HCT116 (cell line): ENCODE measurements around the gene ETF1. TPM values are rescaled to one million over a fixed set of nuclear protein-coding genes. Genes with fewer than 3 reads are reported as not detected.

Experiments used
- ATAC-seq: fragments of 200-7000 bp; cut with Tn5 transposase; 2 replicates; pipeline ENCODE4 v1.9.1; 2020; ENCODE audit warnings: mild to moderate bottlenecking, moderate library complexity
- BruUV-seq: library from RNA; stranded (reverse); fragments of 400-500 nt; replicated peaks from 2 replicates; lab custom pipeline; 2021; lab: Mats Ljungman, UMichigan
- CTCF ChIA-PET: fragments of 300-600 bp; sonication (Branson Sonifier 250); formaldehyde crosslinking; loops from one replicate; lab custom pipeline; 2021; ENCODE audit warnings: antibody characterized with exemption; lab: Charles Lee
- POLR2A ChIA-PET: fragments of 300-600, 350-600 bp; sonication (Branson Sonifier 250); formaldehyde crosslinking; loops from one replicate; lab custom pipeline; 2021; ENCODE audit warnings: antibody characterized with exemption; lab: Charles Lee
- RAD21 ChIA-PET, 2 experiments: fragments of 300-600 bp; sonication (Branson Sonifier 250); formaldehyde crosslinking; loops; one replicate each; lab custom pipeline; 2023; ENCODE audit warnings: low total read pairs in 2 of 2; ENCODE audit not compliant: uncharacterized antibody in 2 of 2, unreplicated experiment in 2 of 2, low non-redundant PET in 1 of 2; lab: Charles Lee
- DNase-seq: peaks from one replicate; pipeline ENCODE4 v3.0.0-alpha.2; 2010; ENCODE audit warnings: low read depth, low spot score
- H2AFZ ChIP-seq: fragments of 200-600 bp; shearing (Covaris generic), sonication (generic); 2 replicates; pipeline ENCODE4 v1.6.1; 2017; ENCODE audit warnings: low read depth, mixed run types, mixed read lengths, antibody characterized with exemption, low read length; ENCODE audit not compliant: poor library complexity, severe bottlenecking
- H3K27ac ChIP-seq: 2 replicates; pipeline ENCODE4 v1.5.1; 2012; ENCODE audit warnings: low read depth, low read length
- H3K27me3 ChIP-seq: fragments of 200-600 bp; sonication (generic); 2 replicates; pipeline ENCODE4 v1.6.1; 2016; ENCODE audit warnings: mixed run types, low read length, mixed read lengths; ENCODE audit not compliant: insufficient read depth
- H3K36me3 ChIP-seq, 2 experiments: fragments of 200-500 bp in 1 of 2; fragments of 200-600 bp in 1 of 2; sonication (Bioruptor generic) in 1 of 2; sonication (generic) in 1 of 2; 2 replicates each; pipeline versions ENCODE4 v1.5.1 to v1.6.1; 2014 to 2016; ENCODE audit warnings: low read length in 2 of 2, inconsistent platforms in 1 of 2, mixed read lengths in 1 of 2, mixed run types in 1 of 2; ENCODE audit not compliant: insufficient read depth in 2 of 2, control insufficient read depth in 1 of 2
- H3K4me1 ChIP-seq, 2 experiments: fragments of 200-600 bp in 1 of 2; sonication (generic) in 1 of 2; 2 replicates each; pipeline versions ENCODE4 v1.5.1 to v1.6.1; 2012 to 2017; ENCODE audit warnings: low read length in 2 of 2, inconsistent platforms in 1 of 2, mild to moderate bottlenecking in 1 of 2, mixed read lengths in 1 of 2, mixed run types in 1 of 2, moderate library complexity in 1 of 2; ENCODE audit not compliant: insufficient read depth in 2 of 2, control insufficient read depth in 1 of 2
- H3K4me2 ChIP-seq: fragments of 200-600 bp; sonication (generic); 2 replicates; pipeline ENCODE4 v1.6.1; 2017; ENCODE audit warnings: mixed run types, low read length, mixed read lengths
- H3K4me3 ChIP-seq, 2 experiments: fragments of 200-600 bp in 1 of 2; sonication (generic) in 1 of 2; replicated peaks in 1 of 2; 2 replicates each; pipeline ENCODE4 v1.5.1; 2011 to 2016; ENCODE audit warnings: low read length in 2 of 2, control low read depth in 1 of 2, low read depth in 1 of 2, mild to moderate bottlenecking in 1 of 2, mixed read lengths in 1 of 2, mixed run types in 1 of 2
- H3K79me2 ChIP-seq: fragments of 200-600 bp; sonication (generic); 2 replicates; pipeline ENCODE4 v1.6.1; 2017; ENCODE audit warnings: mild to moderate bottlenecking, mixed run types, low read length, moderate library complexity, mixed read lengths; ENCODE audit not compliant: insufficient read depth
- H3K9ac ChIP-seq: fragments of 200-600 bp; sonication (generic); 2 replicates; pipeline ENCODE4 v1.6.1; 2016; ENCODE audit warnings: low read length, mixed read lengths
- H3K9me2 ChIP-seq: fragments of 200-600 bp; sonication (generic), shearing (Covaris generic); 2 replicates; pipeline ENCODE4 v1.6.1; 2017; ENCODE audit warnings: mixed run types, mild to moderate bottlenecking, moderate library complexity; ENCODE audit not compliant: insufficient read depth
- H3K9me3 ChIP-seq, 2 experiments: fragments of 200-500 bp in 1 of 2; fragments of 200-600 bp in 1 of 2; sonication (Bioruptor generic) in 1 of 2; sonication (generic) in 1 of 2; 2 replicates each; pipeline ENCODE4 v1.6.1; 2014 to 2017; ENCODE audit warnings: low read length in 2 of 2, mixed read lengths in 2 of 2, inconsistent platforms in 1 of 2, low read depth in 1 of 2, mild to moderate bottlenecking in 1 of 2, mixed run types in 1 of 2, moderate library complexity in 1 of 2; ENCODE audit not compliant: control insufficient read depth in 1 of 2, insufficient read depth in 1 of 2
- H4K20me1 ChIP-seq: fragments of 200-600 bp; sonication (generic), shearing (Covaris generic); 2 replicates; pipeline ENCODE4 v1.6.1; 2017; ENCODE audit warnings: mixed run types, mild to moderate bottlenecking, moderate library complexity; ENCODE audit not compliant: insufficient read depth
- ATF3 ChIP-seq: IDR thresholded peaks from 2 replicates; pipeline ENCODE4 v1.6.1; 2012
- CBX3 ChIP-seq: IDR thresholded peaks from 2 replicates; pipeline ENCODE4 v1.6.1; 2012; ENCODE audit warnings: low read depth
- CEBPB ChIP-seq: IDR thresholded peaks from 2 replicates; pipeline ENCODE4 v1.6.1; 2012; ENCODE audit warnings: low read depth
- CTCF ChIP-seq, 3 experiments: fragments of 200-600 bp in 1 of 3; sonication (generic) in 1 of 3; IDR thresholded peaks in 2 of 3; conservative IDR thresholded peaks in 1 of 3; 2 replicates each; pipeline ENCODE4 v1.5.1; 2012 to 2017; ENCODE audit warnings: low read depth in 2 of 3, low read length in 2 of 3, antibody characterized with exemption in 1 of 3, borderline replicate concordance in 1 of 3, control low read depth in 1 of 3, mild to moderate bottlenecking in 1 of 3, mixed read lengths in 1 of 3, mixed run types in 1 of 3, moderate library complexity in 1 of 3; ENCODE audit not compliant: insufficient read depth in 1 of 3
- ELF1 ChIP-seq: IDR thresholded peaks from 2 replicates; pipeline ENCODE4 v1.6.1; 2012; ENCODE audit warnings: low read depth, borderline replicate concordance
- EZH2 ChIP-seq: fragments of 200-600 bp; sonication (generic); IDR thresholded peaks from 2 replicates; pipeline ENCODE4 v1.6.1; 2017; ENCODE audit warnings: antibody characterized with exemption, mixed run types
- EZH2phosphoT487 ChIP-seq: fragments of 200-600 bp; IDR thresholded peaks from 2 replicates; pipeline ENCODE4 v1.6.1; 2018; ENCODE audit warnings: antibody characterized with exemption, borderline replicate concordance
- FOSL1 ChIP-seq: IDR thresholded peaks from 2 replicates; pipeline ENCODE4 v1.6.1; 2012; ENCODE audit warnings: low read depth
- POLR2A ChIP-seq: IDR thresholded peaks from 2 replicates; pipeline ENCODE4 v1.7.0; 2011; ENCODE audit warnings: borderline replicate concordance; ENCODE audit not compliant: insufficient read depth, insufficient read length; ENCODE audit errors: extremely low read depth
- POLR2AphosphoS5 ChIP-seq: IDR thresholded peaks from 2 replicates; pipeline ENCODE4 v1.6.1; 2011; ENCODE audit warnings: mild to moderate bottlenecking, low read depth, low read length, moderate library complexity
- RAD21 ChIP-seq: IDR thresholded peaks from 2 replicates; pipeline ENCODE4 v1.6.1; 2012; ENCODE audit warnings: low read depth, mild to moderate bottlenecking
- YY1 ChIP-seq: IDR thresholded peaks from 2 replicates; pipeline ENCODE4 v1.6.1; 2011; ENCODE audit warnings: low read length, low read depth, moderate library complexity, mild to moderate bottlenecking; ENCODE audit not compliant: insufficient replicate concordance; ENCODE audit errors: extremely low read depth
- ZBTB33 ChIP-seq: IDR thresholded peaks from 2 replicates; pipeline ENCODE4 v1.6.1; 2011; ENCODE audit warnings: mild to moderate bottlenecking, low read length, moderate library complexity; ENCODE audit not compliant: insufficient replicate concordance; ENCODE audit errors: extremely low read depth
- intact Hi-C: fragments of 100-400 bp; cut with micrococcal nuclease; formaldehyde crosslinking; loops from 2 replicates; pipeline ENCODE4 v1.10.0; 2022
- total RNA-seq: library from RNA; stranded (reverse); gene quantifications from one replicate; pipeline ENCODE4 v1.2.1, GENCODE V29; 2021; ENCODE audit not compliant: unreplicated experiment

The ETF1 gene
- total RNA-seq, 1 experiment from 2014 or later, result 178 TPM

GRCh38 chr5:138539791-138540190 lies 3.2 kb downstream of the ETF1 start:
- H3K9me3 ChIP-seq, result no peaks in the 10 kb centered on the region
- peaks cover 49% of the 10 kb centered on the region; the same call in 1 of the 2 replicates for H4K20me1 ChIP-seq
- peaks cover 93% of the 10 kb centered on the region for H3K79me2 ChIP-seq
- intact Hi-C loops, result loop anchor here (10.0 kb wide), 1 partner anchor 355 kb away; no protein-coding TSS in a partner anchor
- no peaks in the 10 kb centered on the region for H3K9me2 ChIP-seq
- no peak overlapping the region for H3K4me3 ChIP-seq
- no peak for ATAC-seq
- H3K4me2 ChIP-seq, result no peak overlapping the region; the same call in 1 of the 2 replicates
- no peak overlapping the region for H3K9ac ChIP-seq
- ChIA-PET POLR2A (no interaction called here), RAD21 (no interaction called here)
- no peaks in the 10 kb centered on the region for H3K27me3 ChIP-seq
- H3K36me3 ChIP-seq, result peaks cover 12 to 61% of the 10 kb centered on the region in 2 experiments
- DNase-seq, result no peak
- peaks cover 15 to 39% of the 10 kb centered on the region in 2 experiments; a peak in 3 of 4 replicates for H3K4me1 ChIP-seq
- H2AFZ ChIP-seq, result no peak overlapping the region
- TF ChIP-seq EZH2 (no peak), ELF1 (no peak), YY1 (no peak), FOSL1 (no peak), EZH2phosphoT487 (no peak), RAD21 (no peak), ZBTB33 (no peak), POLR2AphosphoS5 (no peak), CEBPB (no peak), ATF3 (no peak), POLR2A (no peak), CBX3 (no peak), CTCF (IDR thresholded peaks at IDR 0.05 in 2 of 3, conservative IDR thresholded peaks at IDR 0.05 in 1 of 3; ENCODE audit: borderline replicate concordance in 1 of 3, insufficient read depth in 1 of 3, low read depth in 2 of 3, low read length in 2 of 3) (no peak)
- TF ChIP-seq, all 23 proteins: peak for 0
- BruUV-seq, result no TSS peak
- H3K27ac ChIP-seq, result no peak overlapping the region
- CTCF ChIA-PET, result no interaction called here
